Mammary epithelial cell (primary cell): ENCODE results near the gene GNB5.

Experiments used
- EZH2 ChIP-seq: IDR thresholded peaks from 2 replicates; pipeline ENCODE4 v1.6.1; 2012; ENCODE audit warnings: low read length, inconsistent platforms, borderline replicate concordance
- TF ChIP-seq, protein P1 (sequence below), 2 donors: IDR thresholded peaks in 1 of 2; conservative IDR thresholded peaks in 1 of 2; 2 replicates each; pipeline ENCODE4 v1.5.1; 2011 to 2012; ENCODE audit warnings: inconsistent platforms in 2 of 2, low read length in 2 of 2, mild to moderate bottlenecking in 2 of 2, control low read depth in 1 of 2, low read depth in 1 of 2; ENCODE audit not compliant: insufficient read depth in 1 of 2; ENCODE audit errors: extremely low read depth in 1 of 2

DNA sequence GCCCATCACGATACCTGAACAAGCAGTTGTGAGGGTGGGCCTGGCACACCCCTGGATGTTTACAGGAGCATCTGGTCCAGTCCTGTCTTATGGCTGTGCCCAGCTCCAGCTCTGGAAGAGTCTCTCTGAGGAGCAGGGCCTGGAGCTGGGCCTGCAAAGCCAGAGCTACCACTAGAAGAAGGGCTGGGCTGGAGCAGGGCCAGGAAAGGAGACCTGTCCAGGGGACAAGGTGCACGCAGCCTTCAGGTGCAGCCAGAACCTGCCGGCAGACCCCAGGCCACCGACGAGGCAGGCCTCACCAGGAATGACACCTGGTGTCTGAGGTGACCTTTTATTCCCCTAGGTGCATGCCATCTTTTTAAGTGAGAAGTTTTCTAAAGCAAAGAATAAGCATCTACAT is 70.2 kb downstream of the GNB5 start:
- no peak for TF ChIP-seq EZH2
- TF ChIP-seq, protein P1, sequence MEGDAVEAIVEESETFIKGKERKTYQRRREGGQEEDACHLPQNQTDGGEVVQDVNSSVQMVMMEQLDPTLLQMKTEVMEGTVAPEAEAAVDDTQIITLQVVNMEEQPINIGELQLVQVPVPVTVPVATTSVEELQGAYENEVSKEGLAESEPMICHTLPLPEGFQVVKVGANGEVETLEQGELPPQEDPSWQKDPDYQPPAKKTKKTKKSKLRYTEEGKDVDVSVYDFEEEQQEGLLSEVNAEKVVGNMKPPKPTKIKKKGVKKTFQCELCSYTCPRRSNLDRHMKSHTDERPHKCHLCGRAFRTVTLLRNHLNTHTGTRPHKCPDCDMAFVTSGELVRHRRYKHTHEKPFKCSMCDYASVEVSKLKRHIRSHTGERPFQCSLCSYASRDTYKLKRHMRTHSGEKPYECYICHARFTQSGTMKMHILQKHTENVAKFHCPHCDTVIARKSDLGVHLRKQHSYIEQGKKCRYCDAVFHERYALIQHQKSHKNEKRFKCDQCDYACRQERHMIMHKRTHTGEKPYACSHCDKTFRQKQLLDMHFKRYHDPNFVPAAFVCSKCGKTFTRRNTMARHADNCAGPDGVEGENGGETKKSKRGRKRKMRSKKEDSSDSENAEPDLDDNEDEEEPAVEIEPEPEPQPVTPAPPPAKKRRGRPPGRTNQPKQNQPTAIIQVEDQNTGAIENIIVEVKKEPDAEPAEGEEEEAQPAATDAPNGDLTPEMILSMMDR (conservative IDR thresholded peaks at IDR 0.05 in 1 of 2, IDR thresholded peaks at IDR 0.05 in 1 of 2; ENCODE audit: extremely low read depth in 1 of 2, insufficient read depth in 1 of 2, low read depth in 1 of 2, low read length in 2 of 2): no peak
